ENCODE measurements around the gene TMEM151A.
A peak's percentile ranks its signal among the peaks of the same experiment; 100 is the strongest.
"Not testable (repeated sequence)": the region's sequence is repeated elsewhere in the genome, so short reads cannot be mapped to it uniquely, and the experiment has no call there.

TMEM151A gene

GRCh38 chr11:66317322-66317722 lies 25.6 kb downstream of the TMEM151A start:
- H3K79me2 ChIP-seq (ENCODE audit: insufficient read depth, low read length) = no peaks in the 10 kb centered on the region
- H3K4me3 ChIP-seq (ENCODE audit: low read length, poor library complexity, severe bottlenecking) = peak overlapping the region; percentile 58
- peak overlapping the region; percentile 66 for H3K9ac ChIP-seq (ENCODE audit: low read depth, low read length, poor library complexity, severe bottlenecking)
- TF ChIP-seq CTCF (conservative IDR thresholded peaks at IDR 0.05; ENCODE audit: low read length) (no peak), EZH2phosphoT487 (IDR thresholded peaks at IDR 0.05; ENCODE audit: borderline replicate concordance) (no peak)
- no peaks in the 10 kb centered on the region for H3F3A ChIP-seq (ENCODE audit: low read depth)
- no peaks in the 10 kb centered on the region for H3K36me3 ChIP-seq (ENCODE audit: insufficient read depth, low read length)
- H4K20me1 ChIP-seq (ENCODE audit: insufficient read depth, low read length, poor library complexity, severe bottlenecking) = no peaks in the 10 kb centered on the region
- no peaks in the 10 kb centered on the region for H3K27me3 ChIP-seq (ENCODE audit: insufficient read depth, low read length, poor library complexity, severe bottlenecking)
- H3K9me2 ChIP-seq (replicated peaks; ENCODE audit: low read depth, low read length) = no peaks in the 10 kb centered on the region
- H3K4me1 ChIP-seq (ENCODE audit: insufficient read depth, low read length, poor library complexity, severe bottlenecking) = peaks cover 43% of the 10 kb centered on the region
- peak overlapping the region; percentile 69 for H3K4me2 ChIP-seq (ENCODE audit: low read depth, low read length, poor library complexity, severe bottlenecking)
- 0 out of 2 replicates have a peak overlapping the region, but pooled peaks have one; percentile 18 for H2AFZ ChIP-seq (ENCODE audit: low read length)
- H3K9me3 ChIP-seq (ENCODE audit: insufficient read depth, low read depth, low read length) = no peaks in the 10 kb centered on the region

- H4K20me1 ChIP-seq (ENCODE audit: insufficient read depth, low read length, poor library complexity, severe bottlenecking) = no peaks in the 10 kb centered on the region
- H3K79me2 ChIP-seq (ENCODE audit: insufficient read depth, low read length) = no peaks in the 10 kb centered on the region
- H3K9ac ChIP-seq (ENCODE audit: low read depth, low read length, poor library complexity, severe bottlenecking) = peak overlapping the region; percentile 66
- H3K4me1 ChIP-seq (ENCODE audit: insufficient read depth, low read length, poor library complexity, severe bottlenecking) = peaks cover 42% of the 10 kb centered on the region
- no peaks in the 10 kb centered on the region for H3F3A ChIP-seq (ENCODE audit: low read depth)
- no peaks in the 10 kb centered on the region for H3K27me3 ChIP-seq (ENCODE audit: insufficient read depth, low read length, poor library complexity, severe bottlenecking)
- no peak for TF ChIP-seq CTCF (conservative IDR thresholded peaks at IDR 0.05; ENCODE audit: low read length)
- no peak for TF ChIP-seq EZH2phosphoT487 (IDR thresholded peaks at IDR 0.05; ENCODE audit: borderline replicate concordance)
- no peaks in the 10 kb centered on the region for H3K9me2 ChIP-seq (replicated peaks; ENCODE audit: low read depth, low read length)
- no peaks in the 10 kb centered on the region for H3K9me3 ChIP-seq (ENCODE audit: insufficient read depth, low read depth, low read length)
- no peaks in the 10 kb centered on the region for H3K36me3 ChIP-seq (ENCODE audit: insufficient read depth, low read length)
- peak overlapping the region; percentile 18; the same call in 1 of the 2 replicates for H2AFZ ChIP-seq (ENCODE audit: low read length)
- H3K4me2 ChIP-seq (ENCODE audit: low read depth, low read length, poor library complexity, severe bottlenecking) = peak overlapping the region; percentile 69
- peak overlapping the region; percentile 58 for H3K4me3 ChIP-seq (ENCODE audit: low read length, poor library complexity, severe bottlenecking)
Observed at GRCh38 chr11:66317723-66318599, 26.3 kb downstream of the TMEM151A start.

GRCh38 chr11:66318600-66318970 lies 26.9 kb downstream of the TMEM151A start:
- TF ChIP-seq EZH2phosphoT487 (IDR thresholded peaks at IDR 0.05; ENCODE audit: borderline replicate concordance) (no peak), CTCF (conservative IDR thresholded peaks at IDR 0.05; ENCODE audit: low read length) (no peak)
- Histone ChIP-seq H4K20me1 (ENCODE audit: insufficient read depth, low read length, poor library complexity, severe bottlenecking) (no peaks in the 10 kb centered on the region), H3F3A (ENCODE audit: low read depth) (no peaks in the 10 kb centered on the region), H3K4me1 (ENCODE audit: insufficient read depth, low read length, poor library complexity, severe bottlenecking) (peaks cover 36% of the 10 kb centered on the region), H3K4me3 (ENCODE audit: low read length, poor library complexity, severe bottlenecking) (peak overlapping the region; percentile 58), H2AFZ (ENCODE audit: low read length) (peak overlapping the region; percentile 3; the same call in 1 of the 2 replicates), H3K9me2 (replicated peaks; ENCODE audit: low read depth, low read length) (no peaks in the 10 kb centered on the region), H3K79me2 (ENCODE audit: insufficient read depth, low read length) (no peaks in the 10 kb centered on the region), H3K36me3 (ENCODE audit: insufficient read depth, low read length) (no peaks in the 10 kb centered on the region), H3K9me3 (ENCODE audit: insufficient read depth, low read depth, low read length) (no peaks in the 10 kb centered on the region), H3K9ac (ENCODE audit: low read depth, low read length, poor library complexity, severe bottlenecking) (peak overlapping the region; percentile 66), H3K4me2 (ENCODE audit: low read depth, low read length, poor library complexity, severe bottlenecking) (peak overlapping the region; percentile 69), H3K27me3 (ENCODE audit: insufficient read depth, low read length, poor library complexity, severe bottlenecking) (no peaks in the 10 kb centered on the region)

GRCh38 chr11:66320289-66320688 lies 28.6 kb downstream of the TMEM151A start:
- not testable (repeated sequence) for H3K9me2 ChIP-seq (replicated peaks; ENCODE audit: low read depth, low read length); H3K36me3 ChIP-seq (ENCODE audit: insufficient read depth, low read length); H2AFZ ChIP-seq (ENCODE audit: low read length); H4K20me1 ChIP-seq (ENCODE audit: insufficient read depth, low read length, poor library complexity, severe bottlenecking); H3F3A ChIP-seq (ENCODE audit: low read depth); H3K79me2 ChIP-seq (ENCODE audit: insufficient read depth, low read length); H3K4me2 ChIP-seq (ENCODE audit: low read depth, low read length, poor library complexity, severe bottlenecking); H3K9me3 ChIP-seq (ENCODE audit: insufficient read depth, low read depth, low read length); H3K27me3 ChIP-seq (ENCODE audit: insufficient read depth, low read length, poor library complexity, severe bottlenecking); H3K9ac ChIP-seq (ENCODE audit: low read depth, low read length, poor library complexity, severe bottlenecking); H3K4me3 ChIP-seq (ENCODE audit: low read length, poor library complexity, severe bottlenecking)
- peaks cover 29% of the 10 kb centered on the region for H3K4me1 ChIP-seq (ENCODE audit: insufficient read depth, low read length, poor library complexity, severe bottlenecking)

- H3K9me3 ChIP-seq (ENCODE audit: insufficient read depth, low read depth, low read length); H2AFZ ChIP-seq (ENCODE audit: low read length); H3K9me2 ChIP-seq (replicated peaks; ENCODE audit: low read depth, low read length); H3K79me2 ChIP-seq (ENCODE audit: insufficient read depth, low read length); H3K4me2 ChIP-seq (ENCODE audit: low read depth, low read length, poor library complexity, severe bottlenecking); H4K20me1 ChIP-seq (ENCODE audit: insufficient read depth, low read length, poor library complexity, severe bottlenecking); H3F3A ChIP-seq (ENCODE audit: low read depth); H3K4me3 ChIP-seq (ENCODE audit: low read length, poor library complexity, severe bottlenecking); H3K36me3 ChIP-seq (ENCODE audit: insufficient read depth, low read length); H3K27me3 ChIP-seq (ENCODE audit: insufficient read depth, low read length, poor library complexity, severe bottlenecking); H3K9ac ChIP-seq (ENCODE audit: low read depth, low read length, poor library complexity, severe bottlenecking): not testable (repeated sequence)
- H3K4me1 ChIP-seq (ENCODE audit: insufficient read depth, low read length, poor library complexity, severe bottlenecking) = peaks cover 33% of the 10 kb centered on the region
Observed at GRCh38 chr11:66320748-66321147, 29.1 kb downstream of the TMEM151A start.
